Peyer's patch (tissue), 4 donors: ENCODE measurements around the gene PSMD9.

Experiments
- CTCF ChIP-seq, 6 experiments: fragments of 450-650 bp in 4 of 6; fragments of 200-600 bp in 2 of 6; sonication (generic) in 1 of 6; IDR thresholded peaks; one replicate each; pipeline ENCODE4 v1.5.1; 2017 to 2019; ENCODE audit warnings: antibody characterized with exemption in 6 of 6, mild to moderate bottlenecking in 3 of 6, moderate library complexity in 1 of 6
- POLR2A ChIP-seq, 2 donors: fragments of 450-650 bp; IDR thresholded peaks; one replicate each; pipeline ENCODE4 v1.5.1; 2017; ENCODE audit warnings: antibody characterized with exemption in 2 of 2, mild to moderate bottlenecking in 2 of 2, moderate library complexity in 2 of 2

GRCh38 chr12:121916719-121917118 lies 28.1 kb downstream of the PSMD9 start:
- TF ChIP-seq CTCF (IDR thresholded peaks at IDR 0.05) (no peak), POLR2A (IDR thresholded peaks at IDR 0.05) (no peak)
